GM19467 (cell line): ENCODE measurements around the gene CLDN5.

Experiments used
- ATAC-seq: cut with Tn5 transposase; IDR thresholded peaks from one replicate; pipeline ENCODE4 v1.9.1; 2021; ENCODE audit warnings: mild to moderate bottlenecking, moderate library complexity; ENCODE audit not compliant: unreplicated experiment

The CLDN5 gene

GRCh38 chr22:19488285-19488684 lies 35.9 kb downstream of the CLDN5 start:
- ATAC-seq = no peak

- no peak for ATAC-seq
Observed at GRCh38 chr22:19483481-19484244, 40.5 kb downstream of the CLDN5 start.

GRCh38 chr22:19482297-19482696 lies 41.9 kb downstream of the CLDN5 start:
- ATAC-seq = no peak

GRCh38 chr22:19480789-19481188 lies 43.4 kb downstream of the CLDN5 start:
- no peak for ATAC-seq

- ATAC-seq = no peak
Observed at GRCh38 chr22:19480173-19480568, 44.0 kb downstream of the CLDN5 start.

GRCh38 chr22:19479355-19480172 lies 44.6 kb downstream of the CLDN5 start, which contains the start of gene CDC45:
Gene CDC45 (plus strand): TSS chr22:19479920. CDS start chr22:19479969, 49 bp downstream.
- peak; percentile 79 for ATAC-seq

- peak; percentile 42 for ATAC-seq
Observed at GRCh38 chr22:19478901-19479354, 45.3 kb downstream of the CLDN5 start, which contains the start of gene UFD1. Gene UFD1 (minus strand): TSS chr22:19479193. CDS start chr22:19479085, 108 bp downstream.

- ATAC-seq = no peak
Observed at GRCh38 chr22:19478045-19478900, 45.9 kb downstream of the CLDN5 start.

- no peak for ATAC-seq
Observed at GRCh38 chr22:19477321-19478044, 46.7 kb downstream of the CLDN5 start.

- ATAC-seq = no peak
Observed at GRCh38 chr22:19476023-19476422, 48.2 kb downstream of the CLDN5 start.

GRCh38 chr22:19473578-19473977 lies 50.6 kb downstream of the CLDN5 start:
- no peak for ATAC-seq
